Measurements from ENCODE around the gene CPLX3.

The CPLX3 gene

DNA sequence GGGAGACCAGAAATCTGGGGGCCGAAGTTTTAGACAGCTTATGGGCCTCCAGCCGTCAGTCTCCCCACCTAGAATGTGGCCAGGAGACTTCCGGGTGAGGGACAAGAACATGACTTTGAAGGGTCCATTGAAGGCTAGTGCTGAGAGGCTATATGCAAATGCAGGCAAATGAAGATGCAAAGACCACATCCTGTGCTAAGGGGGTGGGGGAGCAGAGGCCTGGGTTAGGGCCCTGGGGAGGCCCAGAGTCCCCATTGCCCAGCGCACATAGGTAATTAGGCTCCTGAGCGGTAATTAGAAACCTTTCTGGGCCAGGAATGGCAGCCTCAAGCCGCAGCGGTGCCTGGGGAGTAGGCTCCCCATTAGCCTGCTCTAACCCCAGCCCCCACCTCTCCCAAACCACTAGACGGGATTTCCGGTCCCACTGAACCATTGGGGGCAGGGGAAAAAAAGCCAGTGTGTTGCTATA lies 37.7 kb upstream of the CPLX3 start:
- no peak for DNase-seq

DNA sequence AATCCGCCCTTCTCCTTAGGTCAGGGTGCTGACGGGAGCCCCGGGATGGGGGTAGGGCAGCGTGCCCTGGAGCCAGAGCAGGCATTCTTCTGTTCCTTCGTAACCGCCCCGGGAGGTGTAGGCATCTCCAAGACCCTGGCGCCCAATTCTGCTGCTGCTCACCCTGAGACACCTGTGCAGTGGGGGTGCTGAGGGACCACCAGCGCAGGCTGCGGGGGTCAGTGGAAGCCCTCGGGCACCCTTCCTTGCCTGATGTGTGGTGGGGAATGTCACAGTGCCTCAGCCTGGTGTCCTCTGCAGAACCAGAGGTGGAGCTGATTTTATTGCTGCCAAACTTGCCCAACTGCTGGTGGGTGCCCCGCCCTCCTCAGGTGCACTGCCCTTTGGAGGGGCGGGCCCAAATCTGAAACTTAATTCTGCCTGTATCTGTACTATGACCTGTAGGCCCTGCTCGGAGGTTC lies 37.2 kb upstream of the CPLX3 start:
- no peak for DNase-seq

DNA sequence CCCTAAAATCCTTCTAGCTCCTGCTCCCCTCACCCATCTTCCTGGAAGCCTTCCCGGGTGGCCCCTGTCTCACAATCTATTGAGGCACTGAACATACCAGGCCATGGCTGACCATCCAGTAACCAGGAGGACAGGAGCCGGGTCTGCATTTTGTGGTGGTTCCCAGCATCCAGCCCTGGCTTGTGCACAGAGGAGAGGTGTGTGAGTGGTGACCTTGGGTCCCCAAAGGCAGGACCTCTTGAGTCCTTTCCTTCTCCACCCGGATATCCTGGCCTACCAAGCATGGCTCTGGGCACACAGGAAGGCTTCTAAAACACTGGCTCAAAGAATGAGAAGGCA lies 36.7 kb upstream of the CPLX3 start:
- DNase-seq, result no peak

DNA sequence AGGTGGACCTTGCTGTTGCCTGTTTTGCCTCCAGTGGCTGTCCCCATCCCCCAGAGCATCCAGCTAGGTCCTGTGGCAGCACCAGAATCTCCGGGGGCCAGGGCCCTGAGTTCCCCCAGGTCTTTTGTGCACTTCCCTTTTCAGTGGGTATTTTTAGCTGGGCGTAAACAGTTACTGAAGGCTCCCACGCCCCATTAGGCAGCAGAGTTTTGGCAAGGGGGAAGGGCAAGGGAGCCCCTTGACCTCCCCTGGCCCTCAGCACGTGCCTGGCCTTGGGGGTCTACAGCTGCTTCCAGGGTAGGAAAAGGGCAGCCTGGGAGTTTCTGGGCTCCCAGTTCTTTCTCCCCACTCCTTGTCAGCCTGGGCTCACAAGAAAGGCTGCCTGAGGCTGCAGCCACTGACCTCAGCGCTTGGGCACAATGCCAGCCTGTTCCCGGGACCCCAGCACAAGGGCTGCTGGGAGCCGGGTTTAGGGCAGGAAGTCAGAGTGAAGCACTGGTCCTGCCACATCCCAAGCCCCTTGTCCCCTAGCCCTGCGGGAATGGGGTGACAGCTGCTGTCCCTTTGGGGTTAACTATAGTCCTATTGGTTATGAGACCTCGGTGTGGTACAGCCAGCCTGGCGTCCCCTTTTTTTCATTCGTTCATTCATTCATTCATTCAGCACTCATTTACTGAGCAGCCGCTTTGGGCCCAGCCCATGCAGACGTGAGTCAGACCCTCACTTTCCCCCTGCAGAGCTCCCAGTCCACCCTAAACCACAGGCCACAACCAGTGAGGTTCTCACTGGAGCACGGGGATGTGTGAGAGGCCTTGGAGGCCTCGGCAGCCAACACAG lies 36.1 kb upstream of the CPLX3 start:
- DNase-seq, result peak in 1 of 2 experiments; percentile 37

DNA sequence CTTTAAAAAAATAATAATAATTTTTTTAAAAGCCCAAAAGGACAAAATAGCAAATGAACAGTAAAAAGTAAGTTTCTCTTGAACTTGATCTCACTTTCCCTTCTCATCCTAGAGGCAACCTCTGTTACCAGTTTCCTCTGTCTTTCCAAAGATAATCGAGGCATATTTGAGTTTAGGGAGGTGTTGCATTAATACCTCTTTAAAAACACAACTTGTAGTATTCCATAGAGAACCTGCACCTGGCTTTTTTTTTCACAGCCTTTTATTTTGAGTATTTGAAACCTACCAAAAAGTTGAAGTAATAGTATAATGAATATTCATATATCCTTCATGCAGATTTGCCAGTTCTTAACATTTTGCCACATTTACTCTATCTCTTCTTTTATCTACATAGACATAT lies 35.4 kb upstream of the CPLX3 start:
- no peak for DNase-seq

DNA sequence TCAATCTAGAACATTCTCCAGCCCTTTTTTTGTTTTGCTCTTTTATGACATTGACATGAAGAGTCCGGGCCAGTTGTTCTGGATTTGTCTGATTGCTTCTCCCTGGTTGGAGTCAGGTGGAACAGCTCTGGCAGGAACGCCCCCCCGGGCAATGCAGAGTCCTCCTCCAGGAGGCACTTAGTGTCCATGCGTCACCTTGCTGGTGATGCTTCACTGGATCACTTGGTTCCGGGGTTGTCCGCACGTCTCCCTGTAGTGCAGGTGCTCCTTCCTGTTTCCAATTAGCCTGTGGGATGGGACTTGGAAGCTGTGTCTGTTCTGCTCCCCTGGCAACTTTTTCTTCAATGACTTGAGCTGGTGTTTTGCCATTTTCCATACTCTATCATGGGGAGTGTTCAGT lies 34.8 kb upstream of the CPLX3 start:
- no peak for DNase-seq

DNA sequence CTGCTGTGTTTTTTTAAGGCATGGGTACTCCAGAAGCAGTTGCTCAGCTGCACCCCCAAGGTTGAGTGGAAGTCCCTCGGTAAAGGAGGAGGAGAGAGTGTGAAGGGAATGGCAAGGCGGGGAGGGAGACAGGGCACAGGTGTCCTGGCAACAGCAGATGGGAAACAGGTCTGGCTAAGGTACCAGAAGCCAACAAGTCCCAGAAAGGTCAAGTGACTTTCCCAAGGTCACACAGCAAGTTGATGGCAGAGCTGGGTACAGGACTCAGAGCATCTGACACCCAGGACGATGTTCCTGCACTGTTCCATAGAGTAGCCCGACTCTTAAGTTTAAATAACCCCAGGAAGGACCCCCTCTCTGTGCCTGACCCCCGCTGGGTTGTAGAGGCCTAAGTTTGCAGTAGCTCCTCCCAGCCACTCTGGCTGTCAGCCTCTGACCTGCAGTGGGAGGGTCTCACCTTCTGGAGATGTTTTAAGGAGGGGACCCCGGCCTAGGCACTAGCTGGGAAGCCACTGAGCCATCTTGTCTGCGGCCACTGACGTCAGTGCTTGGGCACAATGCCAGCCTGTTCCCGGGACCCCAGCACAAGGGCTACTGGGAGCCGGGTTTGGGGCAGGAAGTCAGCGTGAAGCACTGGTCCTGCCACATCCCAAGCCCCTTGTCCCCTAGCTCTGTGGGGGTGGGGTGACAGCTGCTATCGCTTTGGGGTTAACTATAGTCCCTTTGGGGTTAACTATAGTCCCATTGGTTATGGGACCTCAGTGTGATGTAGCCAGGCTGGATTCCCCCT lies 34.0 kb upstream of the CPLX3 start:
- DNase-seq, result no peak

DNA sequence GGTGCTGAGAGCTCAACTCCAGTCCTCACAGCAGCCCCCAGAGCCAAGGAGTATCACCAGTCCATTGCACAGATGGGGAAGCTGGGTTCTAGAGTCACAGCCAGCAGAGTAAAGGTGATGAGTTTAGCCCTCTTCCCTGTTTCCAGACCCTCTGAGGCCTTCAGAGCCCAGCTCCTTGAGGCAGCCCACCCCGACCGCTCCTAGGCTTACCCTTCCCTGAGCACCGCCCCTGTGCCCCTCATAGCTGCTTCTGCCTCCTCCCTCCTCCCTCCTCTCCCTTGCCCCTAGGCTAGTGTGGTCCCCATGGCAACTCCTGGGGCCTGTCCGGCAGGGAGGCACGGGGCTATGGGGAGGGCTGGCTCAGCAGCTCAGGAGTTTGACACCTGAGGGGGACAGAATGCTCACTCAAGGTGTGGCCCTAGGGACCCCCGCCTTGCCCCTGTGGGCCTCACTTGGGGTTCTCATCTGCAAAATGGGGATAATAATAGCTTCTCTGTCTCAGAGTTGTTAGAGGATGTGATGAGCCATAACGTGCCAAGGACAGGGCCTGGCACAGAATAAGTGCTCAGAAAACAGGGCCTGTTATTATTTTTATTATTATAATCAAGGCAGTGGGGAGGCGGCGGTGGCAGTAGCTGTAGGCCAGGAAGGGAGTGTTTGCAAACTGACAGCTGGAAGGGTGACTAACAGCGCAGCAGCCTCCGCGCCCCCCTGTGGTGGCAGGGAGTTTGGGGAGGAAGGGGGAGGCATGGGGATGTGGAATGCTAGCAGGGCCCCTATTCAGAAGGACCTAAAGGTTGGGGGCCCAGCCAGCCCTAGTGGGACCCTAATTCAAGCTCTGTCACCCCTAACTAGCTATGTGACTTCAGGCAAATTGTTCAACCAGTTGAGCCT lies 33.0 kb upstream of the CPLX3 start:
- DNase-seq, result peak; percentile 63 to 72

DNA sequence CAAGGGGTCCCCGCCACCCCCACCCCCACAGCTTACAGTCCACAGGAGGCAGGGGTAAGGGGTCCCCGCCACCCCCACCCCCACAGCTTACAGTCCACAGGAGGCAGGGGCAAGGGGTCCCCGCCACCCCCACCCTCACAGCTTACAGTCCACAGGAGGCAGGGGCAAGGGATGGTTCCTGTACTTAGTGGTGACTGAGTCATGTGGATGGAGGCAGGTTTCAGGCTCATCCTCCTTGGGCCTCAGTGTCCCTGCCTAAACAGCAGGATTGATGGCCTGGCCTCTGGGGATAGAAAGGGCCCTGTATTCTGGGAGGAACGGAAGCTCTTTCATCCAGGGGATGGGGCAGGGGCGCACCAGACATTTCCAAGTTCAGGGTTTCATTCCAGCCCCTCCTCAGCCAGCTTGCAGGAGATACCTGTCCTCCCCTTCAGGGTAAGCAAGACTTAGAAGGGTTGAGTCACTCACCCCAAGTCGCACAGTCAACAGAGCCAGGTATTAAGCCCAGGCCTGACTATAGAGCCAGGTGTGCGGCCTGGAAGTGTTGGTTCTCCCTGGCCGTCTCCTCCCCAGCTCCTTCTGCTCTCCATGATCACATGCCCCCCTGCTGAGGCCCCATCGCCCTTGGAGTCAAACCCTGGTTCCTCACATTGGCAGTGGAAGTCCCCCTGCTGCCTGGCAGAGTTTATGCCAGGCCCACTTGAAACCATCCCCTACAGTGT lies 32.0 kb upstream of the CPLX3 start:
- no peak for DNase-seq

DNA sequence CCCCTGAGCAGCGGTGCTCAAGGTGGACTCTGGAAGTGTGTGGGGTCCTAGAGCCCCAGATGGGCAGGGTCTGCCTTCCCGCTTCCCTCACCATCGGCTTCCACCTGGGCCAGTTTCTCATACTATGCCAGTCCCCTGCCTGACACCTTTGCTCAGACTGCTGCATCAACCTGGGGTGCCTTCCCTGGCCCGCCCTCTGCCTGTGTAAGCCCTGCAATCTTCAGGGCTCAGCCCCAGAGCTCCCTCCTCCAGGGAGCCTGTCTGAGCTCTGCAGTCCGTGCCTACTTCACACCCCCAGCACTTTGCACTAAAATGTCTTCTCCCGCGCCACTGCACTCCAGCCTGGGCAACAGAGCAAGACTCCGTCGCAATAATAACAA lies 31.5 kb upstream of the CPLX3 start:
- no peak for DNase-seq

DNA sequence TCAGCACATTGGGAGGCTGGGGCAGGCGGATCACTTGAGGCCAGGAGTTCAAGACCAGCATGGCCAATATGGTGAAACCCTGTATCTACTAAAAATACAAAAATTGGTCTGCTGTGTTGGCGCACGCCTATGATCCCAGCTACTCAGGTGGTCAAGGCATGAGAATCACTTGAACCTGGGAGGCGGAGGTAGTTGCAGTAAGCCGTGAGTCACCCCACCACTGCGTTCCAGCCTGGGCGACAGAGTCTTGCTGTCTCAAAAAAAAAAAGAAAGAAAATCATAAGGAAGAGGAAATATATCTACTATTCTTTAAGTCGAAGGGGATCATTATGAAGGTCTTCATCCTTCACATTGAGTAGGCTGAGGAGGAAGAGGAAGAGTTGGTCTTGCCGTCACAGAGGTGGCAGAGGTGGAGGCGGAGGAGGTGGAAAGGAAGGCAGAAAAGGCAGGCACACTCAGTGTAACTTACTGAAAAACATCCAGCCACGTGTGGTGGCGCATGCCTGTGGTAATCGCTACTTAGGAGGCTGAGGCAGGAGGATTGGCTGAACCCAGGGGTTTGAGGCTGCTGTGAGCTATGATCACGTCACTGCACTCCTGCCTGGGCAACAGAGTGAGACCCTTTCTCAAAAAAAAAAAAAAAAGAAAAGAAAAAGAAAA lies 30.3 kb upstream of the CPLX3 start:
- DNase-seq, result peak in 1 of 2 experiments; percentile 63

DNA sequence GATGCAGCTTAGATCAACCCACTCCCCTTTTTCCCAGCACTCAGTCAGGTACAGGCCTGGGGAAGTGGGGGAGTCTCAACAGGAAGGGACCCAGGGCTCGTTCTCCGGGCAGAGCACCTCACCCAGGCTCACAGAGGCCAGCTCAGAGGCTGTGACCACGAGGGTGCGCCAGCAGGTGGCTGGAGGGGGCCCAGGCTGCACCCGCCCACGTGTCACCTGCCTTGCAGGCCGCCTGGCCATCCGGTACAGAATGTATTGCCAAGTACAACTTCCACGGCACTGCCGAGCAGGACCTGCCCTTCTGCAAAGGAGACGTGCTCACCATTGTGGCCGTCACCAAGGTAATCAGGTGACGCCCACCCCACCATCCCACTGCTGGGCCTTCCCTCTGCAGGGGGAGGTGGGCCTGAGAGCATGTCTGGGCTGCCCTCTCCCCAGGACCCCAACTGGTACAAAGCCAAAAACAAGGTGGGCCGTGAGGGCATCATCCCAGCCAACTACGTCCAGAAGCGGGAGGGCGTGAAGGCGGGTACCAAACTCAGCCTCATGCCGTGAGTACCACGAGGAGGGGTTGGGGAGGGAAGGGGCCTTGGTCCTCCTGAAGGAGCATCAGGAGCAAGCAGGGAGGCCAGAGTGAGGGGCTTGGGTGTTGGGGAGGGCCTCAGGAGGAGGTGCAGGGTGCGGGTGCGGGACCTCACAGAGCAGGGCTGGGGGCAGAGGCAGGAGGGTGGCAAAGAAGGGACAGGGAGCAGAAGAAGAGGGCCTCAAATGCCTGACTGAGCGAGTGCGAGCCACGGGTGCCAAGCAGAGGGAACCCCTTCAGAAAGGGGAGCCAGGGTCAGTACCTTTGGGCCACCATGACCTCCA lies 27.8 kb upstream of the CPLX3 start:
- DNase-seq, result no peak

DNA sequence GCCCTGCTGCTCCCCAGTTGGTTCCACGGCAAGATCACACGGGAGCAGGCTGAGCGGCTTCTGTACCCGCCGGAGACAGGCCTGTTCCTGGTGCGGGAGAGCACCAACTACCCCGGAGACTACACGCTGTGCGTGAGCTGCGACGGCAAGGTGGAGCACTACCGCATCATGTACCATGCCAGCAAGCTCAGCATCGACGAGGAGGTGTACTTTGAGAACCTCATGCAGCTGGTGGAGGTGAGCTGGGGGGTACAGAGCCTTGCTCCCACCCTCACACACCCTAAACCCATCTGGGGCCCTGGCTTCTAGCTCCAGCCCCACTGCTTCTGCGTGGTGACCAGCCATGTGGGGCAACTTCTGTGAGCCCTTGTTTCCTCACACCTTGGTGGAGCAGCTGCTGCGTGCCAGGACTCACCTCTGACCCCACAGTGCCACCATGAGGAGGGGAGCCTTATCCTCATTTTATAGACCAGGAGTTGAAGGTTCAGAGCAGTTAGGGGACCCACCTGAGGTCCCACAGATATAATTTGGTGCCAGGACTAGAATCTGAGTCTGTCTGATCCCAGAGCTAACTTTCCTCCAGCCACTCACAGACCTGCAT lies 27.1 kb upstream of the CPLX3 start:
- no peak for DNase-seq

DNA sequence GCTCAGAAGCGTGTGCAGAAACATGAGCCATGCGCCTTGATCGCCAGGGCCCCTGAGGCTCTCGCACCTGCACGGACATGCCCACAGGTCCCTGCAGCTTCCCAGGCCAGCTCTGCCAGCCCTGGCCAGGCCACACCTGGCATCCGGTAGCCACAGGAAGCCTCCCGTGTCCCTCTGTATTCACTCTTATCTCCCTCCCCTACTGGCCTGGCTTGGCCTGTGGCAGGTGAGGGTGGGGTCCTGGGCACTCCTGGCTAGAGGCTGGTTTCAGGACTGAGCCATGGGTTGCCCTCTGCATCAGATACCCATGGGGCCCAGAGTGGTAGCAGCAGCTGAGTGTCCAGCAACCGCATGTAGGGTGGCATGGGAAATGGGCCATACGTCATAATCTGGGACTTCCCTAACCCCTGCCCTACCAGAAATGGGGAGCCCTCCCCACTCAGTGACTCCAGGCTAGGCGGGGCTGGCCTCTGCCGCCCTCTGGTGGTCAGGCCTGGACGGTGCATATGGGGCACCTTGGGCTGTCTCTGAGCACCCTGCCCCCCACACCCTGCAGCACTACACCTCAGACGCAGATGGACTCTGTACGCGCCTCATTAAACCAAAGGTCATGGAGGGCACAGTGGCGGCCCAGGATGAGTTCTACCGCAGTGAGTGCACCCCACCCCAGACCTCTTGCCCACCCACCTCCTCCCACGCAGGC lies 26.4 kb upstream of the CPLX3 start:
- DNase-seq, result peak; percentile 79 to 81

DNA sequence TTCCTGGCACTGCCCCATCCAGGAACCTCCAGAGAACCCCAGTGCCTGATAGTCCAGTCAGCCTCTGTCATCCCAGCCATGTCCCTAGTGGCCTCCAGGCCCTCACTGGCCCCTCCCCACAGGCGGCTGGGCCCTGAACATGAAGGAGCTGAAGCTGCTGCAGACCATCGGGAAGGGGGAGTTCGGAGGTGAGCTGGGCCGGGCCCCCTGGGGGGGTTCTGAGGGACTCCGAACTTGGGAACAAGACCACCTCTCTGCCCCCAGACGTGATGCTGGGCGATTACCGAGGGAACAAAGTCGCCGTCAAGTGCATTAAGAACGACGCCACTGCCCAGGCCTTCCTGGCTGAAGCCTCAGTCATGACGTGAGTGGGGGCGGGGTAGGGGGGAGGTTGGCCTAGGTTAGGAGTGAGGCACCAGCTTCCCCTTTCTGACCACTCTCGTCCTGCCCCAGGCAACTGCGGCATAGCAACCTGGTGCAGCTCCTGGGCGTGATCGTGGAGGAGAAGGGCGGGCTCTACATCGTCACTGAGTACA lies 25.8 kb upstream of the CPLX3 start:
- no peak for DNase-seq

DNA sequence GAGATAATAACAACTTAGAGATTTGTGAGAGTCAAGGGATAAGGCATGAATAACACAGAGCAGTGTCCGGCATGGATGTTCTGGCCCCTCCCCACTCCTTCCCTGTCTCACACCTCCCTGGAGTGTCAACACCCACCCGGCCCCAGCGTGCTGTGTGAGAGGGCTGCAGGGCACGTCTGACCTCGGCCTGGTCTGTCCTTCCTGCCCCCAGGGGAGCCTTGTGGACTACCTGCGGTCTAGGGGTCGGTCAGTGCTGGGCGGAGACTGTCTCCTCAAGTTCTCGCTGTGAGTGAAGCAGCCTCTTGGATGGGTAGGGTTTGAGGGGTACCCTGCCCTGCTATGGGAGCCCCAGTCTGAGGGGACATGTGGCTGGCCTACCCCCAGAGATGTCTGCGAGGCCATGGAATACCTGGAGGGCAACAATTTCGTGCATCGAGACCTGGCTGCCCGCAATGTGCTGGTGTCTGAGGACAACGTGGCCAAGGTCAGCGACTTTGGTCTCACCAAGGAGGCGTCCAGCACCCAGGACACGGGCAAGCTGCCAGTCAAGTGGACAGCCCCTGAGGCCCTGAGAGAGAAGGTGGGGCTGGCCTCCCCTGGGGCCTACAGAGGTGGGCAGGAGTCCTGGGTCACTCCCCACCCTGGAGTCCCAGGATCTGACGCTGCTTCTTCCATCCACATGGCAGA lies 25.0 kb upstream of the CPLX3 start:
- DNase-seq, result no peak

DNA sequence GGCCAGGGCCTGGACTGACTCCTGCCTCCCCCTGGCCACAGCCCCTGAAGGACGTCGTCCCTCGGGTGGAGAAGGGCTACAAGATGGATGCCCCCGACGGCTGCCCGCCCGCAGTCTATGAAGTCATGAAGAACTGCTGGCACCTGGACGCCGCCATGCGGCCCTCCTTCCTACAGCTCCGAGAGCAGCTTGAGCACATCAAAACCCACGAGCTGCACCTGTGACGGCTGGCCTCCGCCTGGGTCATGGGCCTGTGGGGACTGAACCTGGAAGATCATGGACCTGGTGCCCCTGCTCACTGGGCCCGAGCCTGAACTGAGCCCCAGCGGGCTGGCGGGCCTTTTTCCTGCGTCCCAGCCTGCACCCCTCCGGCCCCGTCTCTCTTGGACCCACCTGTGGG lies 24.1 kb upstream of the CPLX3 start:
- no peak for DNase-seq

DNA sequence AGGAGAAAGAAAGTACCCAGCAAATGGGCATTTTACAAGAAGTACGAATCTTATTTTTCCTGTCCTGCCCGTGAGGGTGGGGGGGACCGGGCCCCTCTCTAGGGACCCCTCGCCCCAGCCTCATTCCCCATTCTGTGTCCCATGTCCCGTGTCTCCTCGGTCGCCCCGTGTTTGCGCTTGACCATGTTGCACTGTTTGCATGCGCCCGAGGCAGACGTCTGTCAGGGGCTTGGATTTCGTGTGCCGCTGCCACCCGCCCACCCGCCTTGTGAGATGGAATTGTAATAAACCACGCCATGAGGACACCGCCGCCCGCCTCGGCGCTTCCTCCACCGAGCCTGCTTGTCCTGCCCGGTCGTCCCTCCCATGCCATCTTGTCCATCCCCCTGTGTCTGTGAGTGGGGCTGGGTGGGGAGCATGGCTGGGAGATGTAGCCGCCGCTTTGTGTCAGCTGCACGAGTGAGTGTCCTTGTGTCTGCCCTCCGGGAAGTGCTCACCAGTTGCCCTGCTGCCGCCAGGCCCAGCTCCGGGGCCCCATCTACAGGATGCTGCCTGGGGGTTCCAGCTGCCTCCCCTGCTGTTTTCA lies 23.5 kb upstream of the CPLX3 start:
- DNase-seq, result no peak

Measured in stimulated activated CD4-positive, alpha-beta T cell treated with anti-CD3 and anti-CD28 coated beads, Interleukin-4, amount 100 ng/mL, for 4 hours (primary cell).